Adrenal gland (tissue), 12 donors: ENCODE results near the gene GMDS. TPM values are rescaled to one million over a fixed set of nuclear protein-coding genes. Genes with fewer than 3 reads are reported as not detected.

Experiments used
- DNase-seq, 7 donors: peaks; one replicate each; pipeline ENCODE4 v3.0.0-alpha.2; 2019 to 2020
- H3K27ac ChIP-seq, 5 donors: fragments of 200-600 bp; sonication (generic) in 4 of 5; 1 replicate in 3 of 5; 2 replicates in 2 of 5; pipeline versions ENCODE4 v1.5.1 to v1.8.0; 2016 to 2020; ENCODE audit warnings: mild to moderate bottlenecking in 1 of 5
- H3K27me3 ChIP-seq: fragments of 200-600 bp; 2 replicates; pipeline ENCODE4 v1.8.0; 2021
- H3K36me3 ChIP-seq, 2 donors: fragments of 200-600 bp; replicated peaks in 1 of 2; 1 replicate in 1 of 2; 2 replicates in 1 of 2; pipeline versions ENCODE4 v1.5.1 to v1.8.0; 2018 to 2022
- H3K4me1 ChIP-seq, 2 donors: fragments of 200-600 bp; replicated peaks in 1 of 2; 1 replicate in 1 of 2; 2 replicates in 1 of 2; pipeline versions ENCODE4 v1.5.1 to v1.8.0; 2018 to 2021
- H3K4me3 ChIP-seq, 4 donors: fragments of 200-600 bp; sonication (generic) in 3 of 4; one replicate each; pipeline ENCODE4 v1.5.1; 2016 to 2018
- H3K9me3 ChIP-seq, 3 donors: fragments of 200-600 bp; sonication (generic) in 1 of 3; replicated peaks in 1 of 3; 1 replicate in 2 of 3; 2 replicates in 1 of 3; pipeline versions ENCODE4 v1.5.1 to v1.8.0; 2016 to 2021
- CTCF ChIP-seq, 6 experiments: fragments of 450-650 bp in 4 of 6; fragments of 200-600 bp in 2 of 6; sonication (generic) in 1 of 6; IDR thresholded peaks; 1 replicate in 5 of 6; 2 replicates in 1 of 6; pipeline versions ENCODE4 v1.5.1 to v1.8.0; 2016 to 2021; ENCODE audit warnings: antibody characterized with exemption in 6 of 6, mild to moderate bottlenecking in 2 of 6, moderate library complexity in 1 of 6
- POLR2A ChIP-seq, 2 donors: fragments of 450-650 bp; IDR thresholded peaks; one replicate each; pipeline ENCODE4 v1.6.1; 2017; ENCODE audit warnings: antibody characterized with exemption in 2 of 2, mild to moderate bottlenecking in 2 of 2, moderate library complexity in 1 of 2
- WGBS, 4 donors: extraction: QIAGEN DNeasy Blood & Tissue Kit in 2 of 4; methylation state at CpG; one replicate each; pipeline versions ENCODE4 v1.1.5 to v1.1.7; 2013 to 2017; 5-methylcytosine and 5-hydroxymethylcytosine counted together
- intact Hi-C, 2 donors: fragments of 100-400 bp; cut with DNase I; formaldehyde crosslinking; loops; one replicate each; pipeline versions ENCODE4 v1.14.1 to v1.15.0; 2022 to 2023
- polyA plus RNA-seq, 3 donors: library from polyadenylated mRNA; stranded (reverse); fragments of 200-250 nt in 2 of 3; fragments of 350-450 nt in 1 of 3; fragmentation: Illumina TruSeq in 1 of 3; extraction: RNeasy Lipid Tissue Mini Kit (QIAGEN cat#74804) in 1 of 3; gene quantifications; one replicate each; pipeline ENCODE4 v1.2.3, GENCODE V29; 2013 to 2014
- total RNA-seq, 9 donors: library from RNA; depleted of rRNA in 4 of 9; stranded (reverse); fragments of >200 nt in 4 of 9; fragments of 120-200 nt in 1 of 9; fragmentation: NEBNext Ultra II Directional in 1 of 9; extraction: Animal tissue kit (Norgen Biotek cat#: 25700) in 1 of 9; gene quantifications; one replicate each; pipeline versions ENCODE4 v1.1.0 to v1.2.4, GENCODE V29; 2013 to 2023
- donor health status: healthy with polysubstance abuse.
- donor health status: Bipolar disorder and iron deficiency.
- donor health status: DM: yes; HTN: yes; CAD: no.
- donor health status: DM: no; HTN: no; CAD: no.
- donor health status: DM: no; HTN: no; CAD: no.
- donor health status: DM: yes; HTN: yes; CAD: no.

The GMDS gene
- total and polyA plus RNA-seq, 12 donors: 8.5 to 39.2 (median 15.2) TPM

- TF ChIP-seq POLR2A (IDR thresholded peaks at IDR 0.05): no peak
- TF ChIP-seq CTCF (IDR thresholded peaks at IDR 0.05): no peak
- intact Hi-C loops: no loop called here
- 91 to 96% (median 93%) methylated on average over 4 of the region's 4 CpGs for WGBS, 4 donors
- Histone ChIP-seq H3K9me3 (no peaks in the 10 kb centered on the region), H3K36me3 (no peaks in the 10 kb centered on the region), H3K27me3 (no peaks in the 10 kb centered on the region), H3K4me3 (no peak overlapping the region), H3K27ac (no peak overlapping the region), H3K4me1 (no peaks in the 10 kb centered on the region)
- DNase-seq: no peak
Measured at GRCh38 chr6:1941534-1941933, 303.9 kb downstream of the GMDS start.

- H3K27me3 ChIP-seq: no peaks in the 10 kb centered on the region
- H3K4me3 ChIP-seq: no peak overlapping the region
- TF ChIP-seq POLR2A (IDR thresholded peaks at IDR 0.05) (no peak), CTCF (IDR thresholded peaks at IDR 0.05) (no peak)
- no peaks in the 10 kb centered on the region for H3K9me3 ChIP-seq
- DNase-seq: no peak
- H3K36me3 ChIP-seq: no peaks in the 10 kb centered on the region
- intact Hi-C loops: no loop called here
- WGBS, 4 donors: 75 to 85% (median 84%) methylated on average over 2 of the region's 2 CpGs
- H3K27ac ChIP-seq: no peak overlapping the region
- no peaks in the 10 kb centered on the region for H3K4me1 ChIP-seq
Measured at GRCh38 chr6:1940381-1940780, 305.0 kb downstream of the GMDS start.

GRCh38 chr6:1933292-1933691 is 312.1 kb downstream of the GMDS start:
- H3K9me3 ChIP-seq: no peaks in the 10 kb centered on the region
- TF ChIP-seq POLR2A (IDR thresholded peaks at IDR 0.05) (no peak), CTCF (IDR thresholded peaks at IDR 0.05) (no peak)
- no peak overlapping the region for H3K4me3 ChIP-seq
- H3K27me3 ChIP-seq: no peaks in the 10 kb centered on the region
- no peak overlapping the region for H3K27ac ChIP-seq
- 93 to 97% (median 96%) methylated on average over 4 of the region's 4 CpGs for WGBS, 4 donors
- no peaks in the 10 kb centered on the region for H3K4me1 ChIP-seq
- DNase-seq: no peak
- intact Hi-C loops: no loop called here
- H3K36me3 ChIP-seq: no peaks in the 10 kb centered on the region

GRCh38 chr6:1931817-1932216 is 313.6 kb downstream of the GMDS start:
- TF ChIP-seq CTCF (IDR thresholded peaks at IDR 0.05): no peak
- no peak for TF ChIP-seq POLR2A (IDR thresholded peaks at IDR 0.05)
- Histone ChIP-seq H3K36me3 (no peaks in the 10 kb centered on the region), H3K9me3 (no peaks in the 10 kb centered on the region), H3K4me1 (no peaks in the 10 kb centered on the region), H3K27me3 (no peaks in the 10 kb centered on the region), H3K27ac (no peak overlapping the region), H3K4me3 (no peak overlapping the region)
- WGBS, 4 donors: 93 to 100% (median 97%) methylated on average over 5 of the region's 5 CpGs
- DNase-seq: no peak
- intact Hi-C loops: no loop called here
